Measurements from ENCODE around the gene ALCAM.

Gene ALCAM

GRCh38 chr3:105369500-105370371 is 3.0 kb downstream of the ALCAM start:
- peak; percentile 82 for TF ChIP-seq CTCF (IDR thresholded peaks at IDR 0.05; ENCODE audit: low read depth, low read length, missing control alignments)
- H3K4me3 ChIP-seq (ENCODE audit: low read depth, low read length): peak overlapping the region; percentile 78
- DNase-seq (ENCODE audit: low read depth): peak; percentile 60

GRCh38 chr3:105373383-105373782 is 6.7 kb downstream of the ALCAM start:
- TF ChIP-seq CTCF (IDR thresholded peaks at IDR 0.05; ENCODE audit: low read depth, low read length, missing control alignments): no peak
- no peak for DNase-seq (ENCODE audit: low read depth)
- no peak overlapping the region for H3K4me3 ChIP-seq (ENCODE audit: low read depth, low read length)

- TF ChIP-seq CTCF (IDR thresholded peaks at IDR 0.05; ENCODE audit: low read depth, low read length, missing control alignments): no peak
These were observed 9.2 kb downstream of the ALCAM start for GRCh38 chr3:105375750-105376511.

GRCh38 chr3:105377716-105378115 is 11.0 kb downstream of the ALCAM start:
- DNase-seq (ENCODE audit: low read depth): no peak
- no peak overlapping the region for H3K4me3 ChIP-seq (ENCODE audit: low read depth, low read length)
- no peak for TF ChIP-seq CTCF (IDR thresholded peaks at IDR 0.05; ENCODE audit: low read depth, low read length, missing control alignments)

More at GRCh38 chr3:105375750-105376511, 9.2 kb downstream of the ALCAM start:
- no peak overlapping the region for H3K4me3 ChIP-seq (ENCODE audit: low read depth, low read length)
- no peak for DNase-seq (ENCODE audit: low read depth)

- TF ChIP-seq CTCF (IDR thresholded peaks at IDR 0.05; ENCODE audit: low read depth, low read length, missing control alignments): no peak
- DNase-seq (ENCODE audit: low read depth): no peak
- no peak overlapping the region for H3K4me3 ChIP-seq (ENCODE audit: low read depth, low read length)
These were observed 18.5 kb downstream of the ALCAM start for GRCh38 chr3:105385179-105385578.

- peak; percentile 27 for DNase-seq (ENCODE audit: low read depth)
- TF ChIP-seq CTCF (IDR thresholded peaks at IDR 0.05; ENCODE audit: low read depth, low read length, missing control alignments): no peak
- no peak overlapping the region for H3K4me3 ChIP-seq (ENCODE audit: low read depth, low read length)
These were observed 19.3 kb downstream of the ALCAM start for GRCh38 chr3:105385819-105386508.
